Subcutaneous adipose tissue (tissue), 4 donors: Measurements from ENCODE around the gene MRNIP. TPM values are rescaled to one million over a fixed set of nuclear protein-coding genes. Genes with fewer than 3 reads are reported as not detected.

Experiments
- total RNA-seq, 4 donors: library from RNA; depleted of rRNA; stranded (reverse); fragments of >200 nt; gene quantifications; one replicate each; pipeline ENCODE4 v1.1.0, GENCODE V29; 2016
- TF ChIP-seq, protein P1 (sequence below): fragments of 450-650 bp; IDR thresholded peaks from one replicate; pipeline ENCODE4 v1.5.1; 2016; ENCODE audit warnings: low read depth, mild to moderate bottlenecking, control low read depth, antibody characterized with exemption, moderate library complexity

Gene MRNIP
- total RNA-seq, 4 donors from 2014 or later: 14.5 to 46.0 (median 31.0) TPM

DNA sequence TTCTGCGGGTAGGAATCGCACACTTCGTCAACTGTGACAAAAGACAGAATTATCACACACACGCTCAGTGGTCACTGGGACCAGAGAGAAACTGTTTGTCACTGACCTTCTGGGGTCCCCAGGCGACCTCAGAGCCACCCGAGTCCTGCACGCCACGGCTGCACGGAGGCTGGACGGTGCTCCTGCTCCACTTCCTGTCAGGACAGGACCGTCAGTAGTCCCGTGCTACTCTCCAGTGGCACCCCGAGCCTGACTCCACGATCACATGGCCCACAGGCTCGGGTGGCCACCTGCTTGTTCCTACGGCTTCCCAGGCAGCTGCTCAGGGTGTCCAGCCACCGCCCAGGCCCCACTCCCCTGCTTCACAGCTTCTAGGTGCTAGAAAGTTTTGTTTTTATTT is 17.9 kb downstream of the MRNIP start:
- TF ChIP-seq, protein P1, sequence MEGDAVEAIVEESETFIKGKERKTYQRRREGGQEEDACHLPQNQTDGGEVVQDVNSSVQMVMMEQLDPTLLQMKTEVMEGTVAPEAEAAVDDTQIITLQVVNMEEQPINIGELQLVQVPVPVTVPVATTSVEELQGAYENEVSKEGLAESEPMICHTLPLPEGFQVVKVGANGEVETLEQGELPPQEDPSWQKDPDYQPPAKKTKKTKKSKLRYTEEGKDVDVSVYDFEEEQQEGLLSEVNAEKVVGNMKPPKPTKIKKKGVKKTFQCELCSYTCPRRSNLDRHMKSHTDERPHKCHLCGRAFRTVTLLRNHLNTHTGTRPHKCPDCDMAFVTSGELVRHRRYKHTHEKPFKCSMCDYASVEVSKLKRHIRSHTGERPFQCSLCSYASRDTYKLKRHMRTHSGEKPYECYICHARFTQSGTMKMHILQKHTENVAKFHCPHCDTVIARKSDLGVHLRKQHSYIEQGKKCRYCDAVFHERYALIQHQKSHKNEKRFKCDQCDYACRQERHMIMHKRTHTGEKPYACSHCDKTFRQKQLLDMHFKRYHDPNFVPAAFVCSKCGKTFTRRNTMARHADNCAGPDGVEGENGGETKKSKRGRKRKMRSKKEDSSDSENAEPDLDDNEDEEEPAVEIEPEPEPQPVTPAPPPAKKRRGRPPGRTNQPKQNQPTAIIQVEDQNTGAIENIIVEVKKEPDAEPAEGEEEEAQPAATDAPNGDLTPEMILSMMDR: no peak

DNA sequence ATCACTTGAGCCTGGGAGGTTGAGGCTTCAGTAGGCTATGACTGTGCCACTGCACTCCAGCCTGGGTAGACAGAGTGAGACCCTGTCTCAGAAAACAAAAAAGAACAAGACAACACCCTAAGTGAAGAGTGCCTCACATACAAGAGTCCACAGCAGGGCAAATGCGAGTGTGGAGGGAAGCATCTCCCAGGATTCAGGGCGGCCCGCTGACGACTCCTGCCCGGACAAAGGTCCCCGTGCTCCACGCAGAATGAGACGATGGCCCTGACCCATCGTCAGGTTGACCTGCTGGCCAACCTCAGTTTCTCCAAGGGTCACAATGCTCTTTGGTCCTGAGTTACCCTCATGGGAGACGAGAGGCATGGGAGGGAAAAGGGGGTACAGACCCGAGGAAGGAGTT is 18.3 kb downstream of the MRNIP start:
- TF ChIP-seq, protein P1: no peak

DNA sequence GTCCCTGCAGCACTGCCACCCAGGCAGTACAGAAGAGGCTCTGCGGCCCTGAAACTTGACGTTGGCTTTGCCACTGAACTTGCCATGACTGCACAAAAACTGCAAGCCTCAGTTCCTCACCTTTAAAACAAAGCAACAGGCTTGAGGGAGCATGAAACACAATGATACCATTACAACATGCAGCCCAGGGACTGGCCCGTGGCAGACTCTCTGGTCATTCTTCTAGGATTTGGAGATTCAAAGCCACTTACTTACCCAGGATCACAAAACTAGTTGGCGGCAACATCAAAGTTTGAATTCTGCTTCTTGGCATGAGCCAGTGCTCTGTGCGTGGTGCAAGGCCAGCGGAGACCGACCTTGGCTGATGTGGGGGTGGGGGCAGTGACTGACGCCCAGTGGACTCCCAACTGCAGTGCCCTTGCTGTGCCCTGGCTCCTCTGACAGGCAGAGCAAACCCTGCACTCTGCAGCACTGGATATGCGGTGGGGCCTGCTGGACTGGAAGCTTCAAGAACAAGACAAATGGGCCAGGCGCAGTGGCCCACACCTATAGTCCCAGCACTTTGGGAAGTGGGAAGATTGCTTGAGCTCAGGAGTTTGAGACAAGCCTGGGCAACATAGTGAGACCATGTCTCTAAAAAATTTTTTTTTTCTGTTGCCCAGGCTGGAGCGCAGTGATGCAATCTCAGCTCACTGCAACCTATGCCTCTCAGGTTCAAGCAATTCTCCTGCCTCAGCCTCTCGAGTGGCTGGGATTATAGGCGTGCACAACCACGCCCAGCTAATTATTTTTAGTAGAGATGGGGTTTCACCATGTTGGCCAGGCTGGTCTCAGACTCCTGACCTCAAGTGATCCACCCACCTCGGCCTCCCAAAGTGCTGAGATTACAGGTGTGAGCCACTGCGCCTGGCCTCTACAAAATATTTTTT is 19.0 kb downstream of the MRNIP start:
- TF ChIP-seq, protein P1: no peak

DNA sequence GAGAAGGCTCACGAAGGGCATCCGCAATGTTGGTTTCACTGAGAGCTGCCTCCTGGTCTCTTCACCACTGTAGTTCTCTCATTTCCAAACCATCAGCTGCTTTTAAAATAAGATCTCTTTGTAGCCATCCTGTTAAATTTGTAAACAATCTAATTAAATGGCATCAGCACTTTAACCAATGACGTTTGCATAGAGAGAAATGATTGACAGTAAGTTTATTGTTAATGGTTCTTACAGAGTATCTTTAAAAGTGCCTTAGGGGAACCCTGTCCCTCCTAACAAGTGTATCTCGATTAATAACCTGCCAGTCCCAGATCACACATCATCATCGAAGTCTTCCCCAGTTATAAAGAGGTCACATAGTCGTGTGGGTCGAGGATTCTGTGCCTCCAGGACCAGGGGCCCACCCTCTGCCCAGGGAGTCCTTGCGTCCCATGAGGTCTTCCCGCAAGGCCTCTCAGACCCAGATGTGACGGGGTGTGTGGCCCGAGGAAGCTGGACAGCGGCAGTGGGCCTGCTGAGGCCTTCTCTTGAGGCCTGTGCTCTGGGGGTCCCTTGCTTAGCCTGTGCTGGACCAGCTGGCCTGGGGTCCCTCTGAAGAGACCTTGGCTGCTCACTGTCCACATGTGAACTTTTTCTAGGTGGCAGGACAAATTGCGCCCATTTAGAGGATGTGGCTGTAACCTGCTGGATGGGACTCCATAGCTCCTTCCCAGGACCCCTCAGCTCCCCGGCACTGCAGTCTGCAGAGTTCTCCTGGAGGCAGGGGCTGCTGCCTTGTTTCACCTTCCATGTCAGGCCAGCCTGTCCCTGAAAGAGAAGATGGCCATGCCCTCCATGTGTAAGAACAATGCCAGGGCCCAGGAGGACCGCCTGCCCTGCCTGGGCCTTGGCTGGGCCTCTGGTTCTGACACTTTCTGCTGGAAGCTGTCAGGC is 21.3 kb downstream of the MRNIP start:
- TF ChIP-seq, protein P1: no peak

DNA sequence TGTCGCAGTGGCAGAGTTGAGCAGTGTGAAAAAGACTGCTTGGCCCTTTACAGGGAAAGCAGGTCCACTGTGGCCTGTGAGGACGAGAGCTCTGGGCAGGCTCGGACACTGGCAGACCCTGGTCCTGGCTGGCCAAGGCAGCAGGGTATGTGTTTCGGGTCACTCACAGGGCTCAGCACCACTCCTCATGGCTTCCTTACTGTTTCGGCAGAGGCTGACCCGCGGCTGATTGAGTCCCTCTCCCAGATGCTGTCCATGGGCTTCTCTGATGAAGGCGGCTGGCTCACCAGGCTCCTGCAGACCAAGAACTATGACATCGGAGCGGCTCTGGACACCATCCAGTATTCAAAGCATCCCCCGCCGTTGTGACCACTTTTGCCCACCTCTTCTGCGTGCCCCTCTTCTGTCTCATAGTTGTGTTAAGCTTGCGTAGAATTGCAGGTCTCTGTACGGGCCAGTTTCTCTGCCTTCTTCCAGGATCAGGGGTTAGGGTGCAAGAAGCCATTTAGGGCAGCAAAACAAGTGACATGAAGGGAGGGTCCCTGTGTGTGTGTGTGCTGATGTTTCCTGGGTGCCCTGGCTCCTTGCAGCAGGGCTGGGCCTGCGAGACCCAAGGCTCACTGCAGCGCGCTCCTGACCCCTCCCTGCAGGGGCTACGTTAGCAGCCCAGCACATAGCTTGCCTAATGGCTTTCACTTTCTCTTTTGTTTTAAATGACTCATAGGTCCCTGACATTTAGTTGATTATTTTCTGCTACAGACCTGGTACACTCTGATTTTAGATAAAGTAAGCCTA is 22.2 kb downstream of the MRNIP start:
- TF ChIP-seq, protein P1: no peak

DNA sequence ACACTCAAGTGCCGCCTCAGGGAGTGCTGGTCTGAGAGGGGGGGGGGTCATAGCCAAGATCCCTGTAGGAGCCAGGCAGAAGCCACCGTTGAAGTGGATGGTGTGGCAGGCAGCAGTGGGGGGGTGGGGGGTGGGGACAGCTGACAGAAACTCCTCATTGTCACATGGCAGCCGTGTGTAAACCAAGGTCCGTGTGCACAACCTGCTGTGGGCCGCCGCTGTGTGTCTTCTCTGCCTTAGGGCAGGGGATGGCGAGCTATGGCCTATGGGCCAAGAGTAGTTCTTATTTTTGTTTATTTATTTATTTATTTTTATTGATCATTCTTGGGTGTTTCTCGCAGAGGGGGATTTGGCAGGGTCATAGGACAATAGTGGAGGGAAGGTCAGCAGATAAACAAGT is 24.5 kb downstream of the MRNIP start:
- TF ChIP-seq, protein P1: no peak
